ENCODE data around the gene LITAFD.
A peak's percentile ranks its signal among the peaks of the same experiment; 100 is the strongest.
"Not testable (repeated sequence)": the region's sequence is repeated elsewhere in the genome, so short reads cannot be mapped to it uniquely, and the experiment has no call there.

Gene LITAFD

GRCh38 chr16:8899709-8900317, 17.7 kb downstream of the LITAFD start:
- no peak for DNase-seq

GRCh38 chr16:8900343-8900742, 18.2 kb downstream of the LITAFD start:
- DNase-seq = no peak

- DNase-seq = no peak
Measured at GRCh38 chr16:8901320-8901861, 19.2 kb downstream of the LITAFD start.

- no peak for DNase-seq
Measured at GRCh38 chr16:8903004-8903403, 20.9 kb downstream of the LITAFD start.

GRCh38 chr16:8904018-8904430, 21.9 kb downstream of the LITAFD start:
- no peak for DNase-seq

GRCh38 chr16:8905168-8905762, 23.1 kb downstream of the LITAFD start:
- DNase-seq = peak; percentile 36

- no peak for DNase-seq
Measured at GRCh38 chr16:8905795-8906591, 23.8 kb downstream of the LITAFD start.

- no peak for DNase-seq
Measured at GRCh38 chr16:8907096-8907495, 24.9 kb downstream of the LITAFD start.

- DNase-seq = no peak
Measured at GRCh38 chr16:8908810-8909468, 26.8 kb downstream of the LITAFD start.

- no peak for DNase-seq
Measured at GRCh38 chr16:8910811-8911210, 28.7 kb downstream of the LITAFD start.

- DNase-seq = no peak
Measured at GRCh38 chr16:8912793-8913192, 30.6 kb downstream of the LITAFD start.

- no peak for DNase-seq
Measured at GRCh38 chr16:8914098-8914497, 31.9 kb downstream of the LITAFD start.

GRCh38 chr16:8915722-8916301, 33.7 kb downstream of the LITAFD start:
- no peak for DNase-seq

- DNase-seq = no peak
Measured at GRCh38 chr16:8916541-8917225, 34.5 kb downstream of the LITAFD start.

GRCh38 chr16:8917336-8917735, 35.2 kb downstream of the LITAFD start:
- DNase-seq = not testable (repeated sequence)

GRCh38 chr16:8919089-8919933, 37.2 kb downstream of the LITAFD start:
- DNase-seq = no peak

- peak; percentile 19 for DNase-seq
Measured at GRCh38 chr16:8919934-8920462, 37.8 kb downstream of the LITAFD start.

- DNase-seq = no peak
Measured at GRCh38 chr16:8920645-8921346, 38.6 kb downstream of the LITAFD start.

- DNase-seq = no peak
Measured at GRCh38 chr16:8921347-8921984, 39.3 kb downstream of the LITAFD start.

- DNase-seq = no peak
Measured at GRCh38 chr16:8923199-8923598, 41.0 kb downstream of the LITAFD start.

Data from CD4-positive, alpha-beta T cell treated with Interleukin-17A for 1 hour (primary cell).